ENCODE data around the gene FHOD3. TPM values are rescaled to one million over a fixed set of nuclear protein-coding genes. Genes with fewer than 3 reads are reported as not detected.

The FHOD3 gene
- total and polyA plus RNA-seq, 2 of the 13 experiments (the other 11 are each of a cell fraction or from before 2014, with no cell fraction given) = 0.07 TPM; not detected in 1

DNA sequence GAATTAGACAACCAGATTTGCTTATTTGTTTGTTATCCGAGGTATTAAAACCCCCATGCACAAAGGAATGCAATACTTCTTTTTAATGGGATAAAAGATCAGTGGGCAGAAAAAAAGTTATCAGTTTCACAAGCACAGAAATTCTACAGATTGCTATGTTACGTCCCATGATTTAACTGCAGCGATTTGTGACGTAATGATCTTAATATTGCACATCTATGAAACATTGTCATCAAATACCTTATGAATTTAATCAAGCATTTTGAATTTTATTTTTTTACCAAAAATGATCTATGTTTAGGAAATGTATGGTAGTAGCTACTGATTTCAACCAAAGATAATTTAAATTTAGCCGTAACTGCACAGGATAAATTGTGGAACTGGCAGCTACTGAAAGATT is 138.9 kb downstream of the FHOD3 start:
- H3K79me2 ChIP-seq (ENCODE audit: insufficient read depth, low read length) = no peaks in the 10 kb centered on the region
- no peak overlapping the region for H3K4me2 ChIP-seq (ENCODE audit: low read depth, low read length)
- H3K9me3 ChIP-seq (ENCODE audit: low read length) = no peaks in the 10 kb centered on the region
- H3K27ac ChIP-seq (ENCODE audit: extremely low read length, insufficient read depth, low read length) = no peak overlapping the region
- peaks cover 0 to 13% of the 10 kb centered on the region in 2 experiments; a peak in 1 of 5 replicates for H3K27me3 ChIP-seq (ENCODE audit: control insufficient read depth in 1 of 2, insufficient read depth in 2 of 2, low read length in 2 of 2)
- ChIA-PET POLR2A (no interaction called here), CTCF (ENCODE audit: low intra/inter-chr PET ratio, low total read pairs) (no interaction called here)
- 30% methylated on average over 5 of the region's 5 CpGs for WGBS (ENCODE audit: low lambda C conversion rate)
- ATAC-seq (no peak), FAIRE-seq (no peak), DNase-seq (ENCODE audit: low spot score) (no peak)
- TF ChIP-seq, protein P1, sequence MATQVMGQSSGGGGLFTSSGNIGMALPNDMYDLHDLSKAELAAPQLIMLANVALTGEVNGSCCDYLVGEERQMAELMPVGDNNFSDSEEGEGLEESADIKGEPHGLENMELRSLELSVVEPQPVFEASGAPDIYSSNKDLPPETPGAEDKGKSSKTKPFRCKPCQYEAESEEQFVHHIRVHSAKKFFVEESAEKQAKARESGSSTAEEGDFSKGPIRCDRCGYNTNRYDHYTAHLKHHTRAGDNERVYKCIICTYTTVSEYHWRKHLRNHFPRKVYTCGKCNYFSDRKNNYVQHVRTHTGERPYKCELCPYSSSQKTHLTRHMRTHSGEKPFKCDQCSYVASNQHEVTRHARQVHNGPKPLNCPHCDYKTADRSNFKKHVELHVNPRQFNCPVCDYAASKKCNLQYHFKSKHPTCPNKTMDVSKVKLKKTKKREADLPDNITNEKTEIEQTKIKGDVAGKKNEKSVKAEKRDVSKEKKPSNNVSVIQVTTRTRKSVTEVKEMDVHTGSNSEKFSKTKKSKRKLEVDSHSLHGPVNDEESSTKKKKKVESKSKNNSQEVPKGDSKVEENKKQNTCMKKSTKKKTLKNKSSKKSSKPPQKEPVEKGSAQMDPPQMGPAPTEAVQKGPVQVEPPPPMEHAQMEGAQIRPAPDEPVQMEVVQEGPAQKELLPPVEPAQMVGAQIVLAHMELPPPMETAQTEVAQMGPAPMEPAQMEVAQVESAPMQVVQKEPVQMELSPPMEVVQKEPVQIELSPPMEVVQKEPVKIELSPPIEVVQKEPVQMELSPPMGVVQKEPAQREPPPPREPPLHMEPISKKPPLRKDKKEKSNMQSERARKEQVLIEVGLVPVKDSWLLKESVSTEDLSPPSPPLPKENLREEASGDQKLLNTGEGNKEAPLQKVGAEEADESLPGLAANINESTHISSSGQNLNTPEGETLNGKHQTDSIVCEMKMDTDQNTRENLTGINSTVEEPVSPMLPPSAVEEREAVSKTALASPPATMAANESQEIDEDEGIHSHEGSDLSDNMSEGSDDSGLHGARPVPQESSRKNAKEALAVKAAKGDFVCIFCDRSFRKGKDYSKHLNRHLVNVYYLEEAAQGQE (IDR thresholded peaks at IDR 0.05; ENCODE audit: borderline replicate concordance in 1 of 2, low read depth in 1 of 2, low read length in 2 of 2) = no peak
- peak; percentile 69 for TF ChIP-seq ATF7 (IDR thresholded peaks at IDR 0.05)
- TF ChIP-seq ATF7 (CRISPR knock-in tag; IDR thresholded peaks at IDR 0.05) = no peak
- no peak for TF ChIP-seq FOSL2 (CRISPR knock-in tag; IDR thresholded peaks at IDR 0.05)
- peak; percentile 80 for TF ChIP-seq CREB1 (IDR thresholded peaks at IDR 0.05)
- TF ChIP-seq CREB1 (CRISPR knock-in tag; IDR thresholded peaks at IDR 0.05) = no peak
- TF ChIP-seq, protein P2, sequence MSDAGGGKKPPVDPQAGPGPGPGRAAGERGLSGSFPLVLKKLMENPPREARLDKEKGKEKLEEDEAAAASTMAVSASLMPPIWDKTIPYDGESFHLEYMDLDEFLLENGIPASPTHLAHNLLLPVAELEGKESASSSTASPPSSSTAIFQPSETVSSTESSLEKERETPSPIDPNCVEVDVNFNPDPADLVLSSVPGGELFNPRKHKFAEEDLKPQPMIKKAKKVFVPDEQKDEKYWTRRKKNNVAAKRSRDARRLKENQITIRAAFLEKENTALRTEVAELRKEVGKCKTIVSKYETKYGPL (CRISPR knock-in tag; IDR thresholded peaks at IDR 0.05) = no peak
- TF ChIP-seq MYC (CRISPR knock-in tag; IDR thresholded peaks at IDR 0.05; ENCODE audit: borderline replicate concordance) = no peak
- TF ChIP-seq ZNF562 (CRISPR knock-in tag; IDR thresholded peaks at IDR 0.05; ENCODE audit: borderline replicate concordance) = no peak
- H3K9ac ChIP-seq (ENCODE audit: insufficient read depth, low read depth, low read length) = no peak overlapping the region
- BruUV-seq (replicated peaks) = no TSS peak
- H3K4me3 ChIP-seq (replicated peaks in 1 of 3; ENCODE audit: insufficient read depth in 1 of 3, low read depth in 2 of 3, low read length in 3 of 3) = no peak overlapping the region
- H4K20me1 ChIP-seq (ENCODE audit: insufficient read depth, low read length) = no peaks in the 10 kb centered on the region
- H3K36me3 ChIP-seq (replicated peaks in 1 of 2; ENCODE audit: control insufficient read depth in 1 of 2, insufficient read depth in 2 of 2, low read length in 2 of 2) = no peaks in the 10 kb centered on the region
- intact Hi-C loops (cut with micrococcal nuclease; ENCODE audit: unreplicated experiment) (no loop called here), in situ Hi-C loops (cut with HindIII; ENCODE audit: extremely low pct_ligation_motif_present, low pct_unique_long_range_greater_than_20kb) (no loop called here)
- no peak overlapping the region for H2AFZ ChIP-seq (ENCODE audit: low read length)
- H3K4me1 ChIP-seq (ENCODE audit: insufficient read depth, low read length) = no peaks in the 10 kb centered on the region

Data from HepG2 (cell line).